SU-DHL-6 (cell line): ENCODE measurements around the gene TC2N.

Source experiments
- H2AFZ ChIP-seq: fragments of 200-600 bp; sonication (generic); 2 replicates; pipeline ENCODE4 v1.6.1; 2014; ENCODE audit warnings: low read depth, mild to moderate bottlenecking, moderate library complexity, mixed read lengths, antibody characterized with exemption, low read length; ENCODE audit not compliant: severe bottlenecking
- H3F3A ChIP-seq: fragments of 200-600 bp; shearing (Covaris generic); 2 replicates; pipeline ENCODE4 v1.6.0; 2016; ENCODE audit warnings: antibody characterized with exemption, mild to moderate bottlenecking; ENCODE audit not compliant: insufficient read depth
- H3K27ac ChIP-seq: fragments of 200-600 bp; sonication (generic); 2 replicates; pipeline ENCODE4 v1.5.1; 2016; ENCODE audit warnings: low read depth, mild to moderate bottlenecking, low read length, moderate library complexity, mixed read lengths
- H3K27me3 ChIP-seq: fragments of 200-600 bp; sonication (generic), shearing (Covaris generic); 2 replicates; pipeline ENCODE4 v1.6.0; 2014; ENCODE audit warnings: mild to moderate bottlenecking, low read length
- H3K36me3 ChIP-seq: fragments of 200-600 bp; sonication (generic); 2 replicates; pipeline ENCODE4 v1.6.1; 2014; ENCODE audit warnings: mild to moderate bottlenecking, low read length, mixed read lengths
- H3K4me2 ChIP-seq: fragments of 300-600, 200-600 bp; shearing (Covaris generic), sonication (generic); 2 replicates; pipeline ENCODE4 v1.6.0; 2014; ENCODE audit warnings: low read length, low read depth, mild to moderate bottlenecking; ENCODE audit not compliant: poor library complexity, severe bottlenecking
- H3K4me3 ChIP-seq: fragments of 200-600 bp; sonication (generic); 2 replicates; pipeline ENCODE4 v1.5.1; 2014; ENCODE audit warnings: antibody characterized with exemption, low read length, mild to moderate bottlenecking, mixed read lengths; ENCODE audit not compliant: insufficient read depth, poor library complexity, severe bottlenecking
- H3K79me2 ChIP-seq: fragments of 200-600 bp; sonication (generic); 2 replicates; pipeline ENCODE4 v1.6.1; 2014; ENCODE audit warnings: mild to moderate bottlenecking, low read length, moderate library complexity; ENCODE audit not compliant: insufficient read depth
- H3K9ac ChIP-seq: fragments of 200-600 bp; sonication (generic); 2 replicates; pipeline ENCODE4 v1.7.0; 2014; ENCODE audit warnings: mild to moderate bottlenecking, low read length
- H3K9me2 ChIP-seq: fragments of 200-600 bp; sonication (generic); replicated peaks from 2 replicates; pipeline ENCODE4 v1.6.1; 2014; ENCODE audit warnings: low read length; ENCODE audit not compliant: insufficient read depth
- H3K9me3 ChIP-seq: fragments of 200-600 bp; sonication (generic); 2 replicates; pipeline ENCODE4 v1.6.1; 2014; ENCODE audit warnings: low read length, mixed read lengths; ENCODE audit not compliant: insufficient read depth
- H4K20me1 ChIP-seq: fragments of 200-600 bp; sonication (generic); 2 replicates; pipeline ENCODE4 v1.6.1; 2014; ENCODE audit warnings: low read depth, mild to moderate bottlenecking, antibody characterized with exemption, low read length, moderate library complexity, mixed read lengths
- CTCF ChIP-seq: fragments of 200-600 bp; sonication (generic); IDR thresholded peaks from one replicate; pipeline ENCODE4 v1.5.1; 2017; ENCODE audit warnings: antibody characterized with exemption, mild to moderate bottlenecking, low read length, moderate library complexity; ENCODE audit not compliant: insufficient read depth, poor library complexity, severe bottlenecking
- EZH2phosphoT487 ChIP-seq: fragments of 200-600 bp; sonication (generic), shearing (Covaris generic); conservative IDR thresholded peaks from 2 replicates; pipeline ENCODE4 v1.6.1; 2018; ENCODE audit warnings: mild to moderate bottlenecking, antibody characterized with exemption, low read length, moderate library complexity, mixed read lengths

Gene TC2N

DNA sequence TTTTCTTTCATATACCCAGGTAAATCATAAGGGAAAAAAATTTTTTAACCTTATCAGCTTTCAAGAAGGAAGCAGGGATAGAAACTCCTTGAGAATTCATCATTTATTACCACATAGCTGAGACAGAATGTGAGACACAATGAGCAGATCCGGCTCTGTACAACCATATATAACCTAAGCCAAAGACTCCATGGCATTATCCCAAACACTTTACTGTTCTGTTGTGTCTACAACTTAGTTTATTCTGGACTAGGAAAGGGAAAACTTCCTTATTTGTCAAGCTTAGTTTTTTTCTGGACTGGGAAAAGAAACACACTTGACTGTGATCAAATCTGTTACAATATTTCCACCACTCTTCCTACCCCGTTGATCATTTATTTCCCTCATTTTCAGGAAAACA lies 97.2 kb downstream of the TC2N start:
- H3K4me3 ChIP-seq = no peak overlapping the region
- no peak overlapping the region for H3K9ac ChIP-seq
- H3K9me2 ChIP-seq = no peaks in the 10 kb centered on the region
- no peak overlapping the region for H3K27ac ChIP-seq
- no peak for TF ChIP-seq EZH2phosphoT487
- TF ChIP-seq CTCF = no peak
- H3K36me3 ChIP-seq = no peaks in the 10 kb centered on the region
- no peaks in the 10 kb centered on the region for H3F3A ChIP-seq
- H3K4me2 ChIP-seq = no peak overlapping the region
- no peaks in the 10 kb centered on the region for H3K79me2 ChIP-seq
- no peaks in the 10 kb centered on the region for H3K9me3 ChIP-seq
- no peaks in the 10 kb centered on the region for H3K27me3 ChIP-seq
- H2AFZ ChIP-seq = no peak overlapping the region
- no peaks in the 10 kb centered on the region for H4K20me1 ChIP-seq

DNA sequence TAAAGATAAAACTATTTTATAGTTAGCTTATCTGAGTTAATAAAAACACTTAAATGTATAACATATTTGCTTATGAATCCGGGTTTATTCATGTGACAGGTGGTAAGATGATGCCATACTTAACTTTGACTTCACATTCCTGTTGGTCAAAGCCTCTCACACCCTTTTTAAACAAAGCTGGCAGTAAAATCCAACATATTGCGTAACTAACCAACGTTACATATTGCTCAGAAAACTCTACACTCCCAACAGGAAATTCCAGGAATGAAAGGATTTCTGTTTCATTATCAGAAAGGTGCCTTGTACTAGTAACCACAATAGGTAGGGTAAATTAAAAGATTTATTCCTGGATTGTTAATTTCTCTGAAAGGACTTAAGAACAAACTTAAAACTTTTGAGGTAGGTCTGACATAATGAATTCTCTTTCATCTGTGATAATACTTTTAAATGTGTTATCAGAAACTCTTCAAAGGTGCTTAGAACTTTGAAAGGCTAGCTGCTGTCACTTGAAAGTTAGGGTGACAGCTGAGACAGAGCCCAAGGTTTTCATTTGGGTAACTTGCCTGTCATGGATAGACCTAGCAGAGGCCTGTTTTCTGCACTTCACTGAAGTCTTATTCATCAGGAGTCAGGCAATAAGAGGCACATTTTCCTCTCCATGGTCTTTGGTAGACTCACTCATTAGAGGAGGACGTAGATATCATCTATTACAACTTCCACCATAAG lies 111.6 kb downstream of the TC2N start:
- Histone ChIP-seq H3K4me2 (no peak overlapping the region), H4K20me1 (no peaks in the 10 kb centered on the region), H3K9me3 (peaks cover 5% of the 10 kb centered on the region; the same call in 1 of the 2 replicates)

DNA sequence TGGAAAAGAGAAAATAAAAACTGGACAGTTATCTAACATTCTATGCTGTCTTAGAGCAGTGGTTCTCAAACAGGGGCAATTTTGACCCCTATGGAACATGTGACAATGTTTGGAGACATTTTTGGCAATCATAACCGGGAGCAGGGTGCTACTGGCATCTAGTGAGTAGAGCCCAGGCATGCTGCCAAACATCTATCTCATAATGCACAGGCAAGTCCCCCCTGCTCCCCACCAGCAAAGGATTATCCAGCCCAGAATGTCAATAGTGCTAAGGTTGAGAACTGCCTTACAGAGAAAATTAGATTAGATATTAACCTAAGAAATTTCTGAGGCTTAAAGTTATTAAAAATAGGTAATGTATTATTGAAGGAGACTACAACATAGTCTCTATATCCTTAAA lies 112.5 kb downstream of the TC2N start:
- H3K36me3 ChIP-seq = no peaks in the 10 kb centered on the region
- no peaks in the 10 kb centered on the region for H3K9me2 ChIP-seq
- no peaks in the 10 kb centered on the region for H3F3A ChIP-seq
- H3K9ac ChIP-seq = no peak overlapping the region
- no peaks in the 10 kb centered on the region; the same call in 1 of the 2 replicates for H3K27me3 ChIP-seq
- TF ChIP-seq CTCF (no peak), EZH2phosphoT487 (no peak)
- H3K4me3 ChIP-seq = no peak overlapping the region
- H3K9me3 ChIP-seq = no peaks in the 10 kb centered on the region
- H3K27ac ChIP-seq = no peak overlapping the region
- no peaks in the 10 kb centered on the region for H3K79me2 ChIP-seq
- H3K4me2 ChIP-seq = no peak overlapping the region
- no peaks in the 10 kb centered on the region for H4K20me1 ChIP-seq
- H2AFZ ChIP-seq = no peak overlapping the region

More for the DNA sequence above, 111.6 kb downstream of the TC2N start:
- Histone ChIP-seq H3F3A (no peaks in the 10 kb centered on the region), H2AFZ (no peak overlapping the region), H3K9ac (no peak overlapping the region), H3K9me2 (no peaks in the 10 kb centered on the region), H3K27ac (no peak overlapping the region), H3K27me3 (no peaks in the 10 kb centered on the region; the same call in 1 of the 2 replicates), H3K4me3 (no peak overlapping the region), H3K79me2 (no peaks in the 10 kb centered on the region), H3K36me3 (no peaks in the 10 kb centered on the region)
- TF ChIP-seq EZH2phosphoT487 (no peak), CTCF (no peak)
